Tibial artery (tissue), 4 donors: ENCODE measurements around the gene F2.
A peak's percentile ranks its signal among the peaks of the same experiment; 100 is the strongest.
"Not testable (repeated sequence)": the region's sequence is repeated elsewhere in the genome, so short reads cannot be mapped to it uniquely, and the experiment has no call there.

ENCODE experiments used
- DNase-seq, 2 donors: peaks; one replicate each; pipeline ENCODE4 v3.0.0-alpha.2; 2019
- H3K27ac ChIP-seq, 2 donors: fragments of 200-600 bp; sonication (generic) in 1 of 2; 1 replicate in 1 of 2; 2 replicates in 1 of 2; pipeline ENCODE4 v1.5.1; 2018 to 2019; ENCODE audit warnings: mild to moderate bottlenecking in 1 of 2
- H3K27me3 ChIP-seq, 2 donors: fragments of 200-600 bp; sonication (generic) in 1 of 2; one replicate each; pipeline versions ENCODE4 v1.5.1 to v1.6.0; 2016 to 2019
- H3K36me3 ChIP-seq, 3 donors: fragments of 200-600 bp; sonication (generic) in 2 of 3; one replicate each; pipeline ENCODE4 v1.5.1; 2016 to 2019; ENCODE audit warnings: mild to moderate bottlenecking in 2 of 3
- H3K4me1 ChIP-seq, 4 donors: fragments of 200-600 bp; sonication (generic) in 2 of 4; 1 replicate in 3 of 4; 2 replicates in 1 of 4; pipeline ENCODE4 v1.5.1; 2016 to 2019
- H3K4me3 ChIP-seq, 2 donors: fragments of 200-600 bp; sonication (generic) in 1 of 2; 1 replicate in 1 of 2; 2 replicates in 1 of 2; pipeline ENCODE4 v1.5.1; 2018 to 2019; ENCODE audit warnings: mild to moderate bottlenecking in 2 of 2
- H3K9me3 ChIP-seq, 3 donors: fragments of 200-600 bp; sonication (generic) in 1 of 3; one replicate each; pipeline ENCODE4 v1.5.1; 2016 to 2019
- intact Hi-C: fragments of 100-400 bp; cut with DNase I; formaldehyde crosslinking; loops from one replicate; pipeline ENCODE4 v1.15.0; 2023; ENCODE audit warnings: low total_unique reads
- TF ChIP-seq, protein P1 (sequence below), 2 experiments: fragments of 200-600 bp in 1 of 2; fragments of 450-650 bp in 1 of 2; IDR thresholded peaks; one replicate each; pipeline ENCODE4 v1.5.1; 2017 to 2019; ENCODE audit warnings: antibody characterized with exemption in 2 of 2, mild to moderate bottlenecking in 1 of 2, moderate library complexity in 1 of 2

The F2 gene

DNA sequence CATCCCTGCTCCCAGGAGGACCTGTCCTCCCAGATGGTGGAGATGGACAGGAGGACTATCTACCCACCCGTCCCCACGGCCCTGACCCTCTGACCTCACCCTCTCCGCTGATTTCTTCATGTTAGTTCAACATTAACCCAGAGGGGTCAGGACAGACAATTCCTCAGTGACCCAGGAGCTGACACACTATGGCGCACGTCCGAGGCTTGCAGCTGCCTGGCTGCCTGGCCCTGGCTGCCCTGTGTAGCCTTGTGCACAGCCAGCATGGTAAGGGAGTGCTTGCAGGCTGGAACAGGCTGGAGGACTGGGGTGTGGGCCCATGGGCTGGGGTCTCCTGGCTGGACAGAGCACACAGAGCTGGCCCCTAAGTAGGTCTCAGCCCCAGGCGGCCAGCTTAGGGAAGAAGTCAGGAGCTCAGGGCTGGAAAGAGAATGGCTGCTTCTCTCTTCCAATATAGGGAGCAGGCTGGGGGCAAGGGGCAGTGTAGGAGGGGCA lies at the start of gene F2:
TSS of gene F2 (plus strand) at position 166 of the 495 bp plus-strand sequence. CDS start at position 189, 23 bp downstream.
- intact Hi-C loops, result loop anchor here (10.0 kb wide), 1 partner anchor 104 kb away; the partner anchor contains the start of genes ATG13 and HARBI1
- Histone ChIP-seq H3K36me3 (no peaks in the 10 kb centered on the region), H3K27me3 (no peaks in the 10 kb centered on the region), H3K27ac (no peak within 1 kb of the TSS), H3K9me3 (no peaks in the 10 kb centered on the region), H3K4me1 (peaks cover 0 to 21% (median 3%) of the 10 kb centered on the region in 4 donors), H3K4me3 (no peak within 1 kb of the TSS)
- TF ChIP-seq, protein P1, sequence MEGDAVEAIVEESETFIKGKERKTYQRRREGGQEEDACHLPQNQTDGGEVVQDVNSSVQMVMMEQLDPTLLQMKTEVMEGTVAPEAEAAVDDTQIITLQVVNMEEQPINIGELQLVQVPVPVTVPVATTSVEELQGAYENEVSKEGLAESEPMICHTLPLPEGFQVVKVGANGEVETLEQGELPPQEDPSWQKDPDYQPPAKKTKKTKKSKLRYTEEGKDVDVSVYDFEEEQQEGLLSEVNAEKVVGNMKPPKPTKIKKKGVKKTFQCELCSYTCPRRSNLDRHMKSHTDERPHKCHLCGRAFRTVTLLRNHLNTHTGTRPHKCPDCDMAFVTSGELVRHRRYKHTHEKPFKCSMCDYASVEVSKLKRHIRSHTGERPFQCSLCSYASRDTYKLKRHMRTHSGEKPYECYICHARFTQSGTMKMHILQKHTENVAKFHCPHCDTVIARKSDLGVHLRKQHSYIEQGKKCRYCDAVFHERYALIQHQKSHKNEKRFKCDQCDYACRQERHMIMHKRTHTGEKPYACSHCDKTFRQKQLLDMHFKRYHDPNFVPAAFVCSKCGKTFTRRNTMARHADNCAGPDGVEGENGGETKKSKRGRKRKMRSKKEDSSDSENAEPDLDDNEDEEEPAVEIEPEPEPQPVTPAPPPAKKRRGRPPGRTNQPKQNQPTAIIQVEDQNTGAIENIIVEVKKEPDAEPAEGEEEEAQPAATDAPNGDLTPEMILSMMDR (IDR thresholded peaks at IDR 0.05), result no peak
- DNase-seq, result no peak

DNA sequence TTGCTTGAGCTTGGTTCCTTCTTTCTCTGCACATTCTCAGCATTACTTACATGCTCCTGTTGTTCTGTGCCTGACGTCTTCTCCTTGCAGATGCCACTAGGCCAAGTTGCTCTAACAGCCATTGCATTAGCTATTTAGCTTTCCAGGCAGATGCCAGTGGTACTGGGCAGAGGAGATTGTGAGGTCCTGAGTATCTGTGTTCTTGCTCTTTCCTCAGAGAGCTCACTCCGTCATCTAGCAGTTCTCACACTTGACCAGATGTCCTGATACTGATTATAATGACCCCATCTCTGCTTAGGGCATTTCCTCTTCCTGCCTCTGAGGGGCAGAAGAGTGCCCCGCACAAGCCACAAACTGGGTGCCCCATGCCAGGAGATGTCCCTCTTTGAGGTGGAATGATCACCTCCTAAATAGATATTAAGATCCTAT lies 49.3 kb upstream of the F2 start:
- intact Hi-C loops, result no loop called here
- no peaks in the 10 kb centered on the region for H3K27me3 ChIP-seq
- TF ChIP-seq, protein P1 (IDR thresholded peaks at IDR 0.05), result peak in 1 of 2 experiments; percentile 7
- no peak overlapping the region for H3K27ac ChIP-seq
- H3K4me1 ChIP-seq, result peaks cover 0 to 30% (median 14%) of the 10 kb centered on the region in 4 donors
- H3K9me3 ChIP-seq, result no peaks in the 10 kb centered on the region
- peaks cover 65 to 92% (median 91%) of the 10 kb centered on the region in 3 donors for H3K36me3 ChIP-seq
- H3K4me3 ChIP-seq, result no peak overlapping the region
- peak in 1 of 2 donors; percentile 32 for DNase-seq

DNA sequence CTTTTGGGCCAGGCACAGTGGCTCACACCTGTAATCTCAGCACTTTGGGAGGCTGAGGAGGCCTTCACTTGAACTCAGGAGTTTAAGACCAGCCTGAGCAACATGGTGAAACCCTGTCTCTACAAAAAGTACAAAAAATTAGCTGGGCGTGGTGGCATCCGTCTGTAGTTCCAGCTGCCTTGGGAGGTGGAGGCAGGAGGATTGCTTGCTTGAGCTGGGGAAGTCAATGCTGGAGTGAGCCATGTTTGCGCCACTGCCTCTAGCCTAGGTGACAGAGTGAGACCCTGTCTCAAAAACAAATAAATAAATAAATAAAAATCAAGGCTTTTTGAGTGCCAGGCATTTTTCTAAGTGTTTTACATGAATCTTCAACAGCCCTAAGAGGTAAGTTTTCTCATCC lies 48.5 kb upstream of the F2 start:
- DNase-seq, result peak in 1 of 2 donors; percentile 3
- Histone ChIP-seq H3K4me1 (peaks cover 0 to 38% (median 21%) of the 10 kb centered on the region in 4 donors), H3K36me3 (peaks cover 61 to 85% (median 83%) of the 10 kb centered on the region in 3 donors)
- H3K9me3 ChIP-seq, H3K4me3 ChIP-seq, H3K27me3 ChIP-seq, H3K27ac ChIP-seq, intact Hi-C loops: not testable (repeated sequence)

DNA sequence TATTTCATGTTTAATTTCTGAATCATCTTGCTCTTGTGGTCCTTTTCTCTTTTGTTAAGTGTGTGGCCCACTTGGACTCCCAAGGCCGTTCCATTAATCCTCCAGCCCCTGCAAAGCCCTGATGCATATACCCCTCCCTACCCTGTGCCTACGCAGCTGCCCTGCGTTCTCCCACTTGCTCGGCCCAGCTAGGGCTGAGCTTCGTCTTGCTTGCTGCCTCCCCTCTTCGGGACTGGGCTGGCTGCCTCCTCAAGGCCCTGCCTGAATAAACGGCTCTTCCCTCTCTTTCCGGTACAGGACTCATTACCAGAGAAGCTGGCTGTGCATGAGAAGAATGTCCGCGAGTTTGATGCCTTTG lies 47.1 kb upstream of the F2 start:
- no peak overlapping the region for H3K4me3 ChIP-seq
- peaks cover 0 to 37% (median 24%) of the 10 kb centered on the region in 4 donors for H3K4me1 ChIP-seq
- H3K27me3 ChIP-seq, result no peaks in the 10 kb centered on the region
- intact Hi-C loops, result no loop called here
- no peak overlapping the region for H3K27ac ChIP-seq
- DNase-seq, result no peak
- H3K36me3 ChIP-seq, result peaks cover 54 to 79% (median 76%) of the 10 kb centered on the region in 3 donors
- no peaks in the 10 kb centered on the region for H3K9me3 ChIP-seq
- TF ChIP-seq, protein P1 (IDR thresholded peaks at IDR 0.05), result no peak

DNA sequence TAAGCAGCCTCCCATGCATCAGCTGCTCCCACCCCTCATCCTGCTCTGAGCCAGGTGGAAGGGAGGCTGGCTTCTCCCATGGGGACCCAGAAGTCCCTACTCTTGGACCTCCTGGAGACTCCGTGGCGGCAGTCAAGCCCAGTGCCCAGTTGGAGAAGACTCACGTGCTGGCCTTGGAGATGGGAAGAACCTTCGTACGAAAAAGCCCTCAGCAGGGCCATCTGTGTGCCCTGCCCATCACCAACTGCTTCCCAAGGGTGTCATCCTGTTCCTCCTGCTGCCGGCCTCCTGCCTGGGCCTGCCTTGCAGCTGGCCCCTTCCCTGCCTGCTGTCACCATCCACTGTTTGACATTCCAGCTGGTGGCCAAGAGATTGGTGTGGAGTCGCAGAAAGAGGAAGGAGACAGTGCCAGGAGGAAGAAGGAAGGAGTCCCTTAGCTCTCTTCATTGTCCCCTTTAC lies 46.6 kb upstream of the F2 start:
- TF ChIP-seq, protein P1 (IDR thresholded peaks at IDR 0.05), result no peak
- Histone ChIP-seq H3K4me3 (no peak overlapping the region), H3K27me3 (no peaks in the 10 kb centered on the region), H3K27ac (peak overlapping the region in 1 of 2 donors; percentile 81), H3K9me3 (no peaks in the 10 kb centered on the region), H3K4me1 (peaks cover 0 to 34% (median 20%) of the 10 kb centered on the region in 4 donors), H3K36me3 (peaks cover 54 to 79% (median 76%) of the 10 kb centered on the region in 3 donors)
- intact Hi-C loops, result no loop called here
- peak in 1 of 2 donors; percentile 59 for DNase-seq

DNA sequence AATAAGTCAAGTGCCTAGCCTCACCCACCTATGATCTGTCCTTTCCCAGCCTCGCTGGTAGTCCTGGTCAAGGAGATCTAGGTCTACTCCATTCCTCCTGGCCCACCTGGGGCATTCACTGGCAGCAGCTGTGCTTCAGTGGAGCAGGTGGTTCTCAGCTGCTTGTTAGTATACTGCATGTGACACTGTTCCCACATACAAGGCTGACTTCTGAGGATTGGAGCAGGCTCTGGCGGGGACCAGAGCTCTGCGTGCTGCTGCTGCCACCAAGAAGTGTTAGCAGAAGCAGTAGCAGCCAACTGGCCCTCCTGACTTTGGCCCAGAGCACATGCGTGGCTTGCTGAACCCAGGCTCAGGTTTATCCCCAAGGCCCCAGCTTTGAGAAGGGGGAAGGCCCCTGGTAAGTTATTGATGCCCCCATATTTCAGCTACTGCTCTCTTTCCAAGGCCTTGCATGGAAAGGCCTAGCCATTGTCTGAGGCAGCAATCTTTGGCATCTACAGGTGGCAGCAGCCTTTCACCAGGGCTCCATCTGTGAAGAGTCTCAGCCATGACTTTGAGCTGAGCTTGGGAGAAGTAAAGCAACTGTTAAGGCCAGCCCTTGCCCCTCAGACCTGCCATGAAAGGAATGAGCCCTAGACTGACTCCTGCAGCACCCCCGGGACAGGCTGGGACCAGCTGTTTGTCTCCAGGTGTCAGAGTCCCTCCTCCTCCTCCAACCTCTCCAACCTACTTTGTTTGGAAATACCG lies 45.1 kb upstream of the F2 start:
- peak in 1 of 2 donors; percentile 58 for DNase-seq
- no peak overlapping the region for H3K4me3 ChIP-seq
- intact Hi-C loops, result no loop called here
- TF ChIP-seq, protein P1 (IDR thresholded peaks at IDR 0.05), result no peak
- no peaks in the 10 kb centered on the region for H3K9me3 ChIP-seq
- peaks cover 0 to 26% (median 19%) of the 10 kb centered on the region in 4 donors for H3K4me1 ChIP-seq
- H3K27me3 ChIP-seq, result no peaks in the 10 kb centered on the region
- H3K36me3 ChIP-seq, result peaks cover 56 to 79% (median 73%) of the 10 kb centered on the region in 3 donors
- H3K27ac ChIP-seq, result peak overlapping the region; percentile 73 to 81
